Measurements from ENCODE around the gene SBF2. TPM values are rescaled to one million over a fixed set of nuclear protein-coding genes. Genes with fewer than 3 reads are reported as not detected.
A peak's percentile ranks its signal among the peaks of the same experiment; 100 is the strongest.

SBF2 gene
- total RNA-seq, 1 donor from 2014 or later: 4.2 TPM

- no peaks in the 10 kb centered on the region for H3K27me3 Mint-ChIP-seq (ENCODE audit: low read depth)
- peaks cover 38% of the 10 kb centered on the region for H3K4me1 Mint-ChIP-seq (ENCODE audit: low read depth)
- no peak overlapping the region for H3K4me3 Mint-ChIP-seq (ENCODE audit: low read depth)
- DNase-seq (ENCODE audit: low spot score): no peak
- no peaks in the 10 kb centered on the region for H3K9me3 Mint-ChIP-seq
- intact Hi-C loops (cut with micrococcal nuclease): loop anchor here (1.0 to 5.0 kb wide), 3 partner anchors 19 to 467 kb away; partner anchors contain the start of gene ADM
- peak overlapping the region; percentile 3 for H3K27ac Mint-ChIP-seq
- peaks cover 16% of the 10 kb centered on the region for H3K36me3 Mint-ChIP-seq (ENCODE audit: low read depth)
Observed at GRCh38 chr11:9840460-9841004, 453.5 kb downstream of the SBF2 start.

- DNase-seq (ENCODE audit: low spot score): no peak
- Mint-ChIP-seq H3K27ac (no peak overlapping the region), H3K9me3 (no peaks in the 10 kb centered on the region), H3K4me1 (ENCODE audit: low read depth) (peaks cover 38% of the 10 kb centered on the region), H3K4me3 (ENCODE audit: low read depth) (no peak overlapping the region), H3K27me3 (ENCODE audit: low read depth) (no peaks in the 10 kb centered on the region), H3K36me3 (ENCODE audit: low read depth) (peaks cover 16% of the 10 kb centered on the region)
- intact Hi-C loops (cut with micrococcal nuclease): no loop called here
Observed at GRCh38 chr11:9839550-9839949, 454.5 kb downstream of the SBF2 start.

- intact Hi-C loops (cut with micrococcal nuclease): no loop called here
- no peak overlapping the region for H3K4me3 Mint-ChIP-seq (ENCODE audit: low read depth)
- peaks cover 16% of the 10 kb centered on the region for H3K36me3 Mint-ChIP-seq (ENCODE audit: low read depth)
- no peak overlapping the region for H3K27ac Mint-ChIP-seq
- H3K27me3 Mint-ChIP-seq (ENCODE audit: low read depth): no peaks in the 10 kb centered on the region
- no peaks in the 10 kb centered on the region for H3K9me3 Mint-ChIP-seq
- H3K4me1 Mint-ChIP-seq (ENCODE audit: low read depth): peaks cover 38% of the 10 kb centered on the region
- no peak for DNase-seq (ENCODE audit: low spot score)
Observed at GRCh38 chr11:9838961-9839360, 455.1 kb downstream of the SBF2 start.

GRCh38 chr11:9838229-9838628 lies 455.8 kb downstream of the SBF2 start:
- intact Hi-C loops (cut with micrococcal nuclease): no loop called here
- no peak overlapping the region for H3K4me3 Mint-ChIP-seq (ENCODE audit: low read depth)

GRCh38 chr11:9834291-9834690 lies 459.7 kb downstream of the SBF2 start:
- Mint-ChIP-seq H3K27me3 (ENCODE audit: low read depth) (no peaks in the 10 kb centered on the region), H3K9me3 (no peaks in the 10 kb centered on the region), H3K4me3 (ENCODE audit: low read depth) (no peak overlapping the region), H3K36me3 (ENCODE audit: low read depth) (peaks cover 5% of the 10 kb centered on the region), H3K27ac (no peak overlapping the region), H3K4me1 (ENCODE audit: low read depth) (peaks cover 6% of the 10 kb centered on the region)
- no peak for DNase-seq (ENCODE audit: low spot score)
- intact Hi-C loops (cut with micrococcal nuclease): no loop called here

More at GRCh38 chr11:9838229-9838628, 455.8 kb downstream of the SBF2 start:
- Mint-ChIP-seq H3K27me3 (ENCODE audit: low read depth) (no peaks in the 10 kb centered on the region), H3K27ac (no peak overlapping the region), H3K9me3 (no peaks in the 10 kb centered on the region), H3K4me1 (ENCODE audit: low read depth) (peaks cover 38% of the 10 kb centered on the region), H3K36me3 (ENCODE audit: low read depth) (peaks cover 16% of the 10 kb centered on the region)
- DNase-seq (ENCODE audit: low spot score): no peak

GRCh38 chr11:9831122-9831521 lies 462.9 kb downstream of the SBF2 start:
- Mint-ChIP-seq H3K9me3 (no peaks in the 10 kb centered on the region), H3K27ac (no peak overlapping the region), H3K27me3 (ENCODE audit: low read depth) (no peaks in the 10 kb centered on the region), H3K4me3 (ENCODE audit: low read depth) (no peak overlapping the region), H3K4me1 (ENCODE audit: low read depth) (peaks cover 3% of the 10 kb centered on the region), H3K36me3 (ENCODE audit: low read depth) (no peaks in the 10 kb centered on the region)
- intact Hi-C loops (cut with micrococcal nuclease): no loop called here
- no peak for DNase-seq (ENCODE audit: low spot score)

GRCh38 chr11:9827708-9828107 lies 466.3 kb downstream of the SBF2 start:
- Mint-ChIP-seq H3K9me3 (no peaks in the 10 kb centered on the region), H3K4me3 (ENCODE audit: low read depth) (no peak overlapping the region), H3K4me1 (ENCODE audit: low read depth) (peaks cover 9% of the 10 kb centered on the region), H3K27ac (no peak overlapping the region), H3K36me3 (ENCODE audit: low read depth) (no peaks in the 10 kb centered on the region), H3K27me3 (ENCODE audit: low read depth) (no peaks in the 10 kb centered on the region)
- no peak for DNase-seq (ENCODE audit: low spot score)
- intact Hi-C loops (cut with micrococcal nuclease): no loop called here

GRCh38 chr11:9826390-9826789 lies 467.6 kb downstream of the SBF2 start:
- no peak for DNase-seq (ENCODE audit: low spot score)
- no peaks in the 10 kb centered on the region for H3K36me3 Mint-ChIP-seq (ENCODE audit: low read depth)
- intact Hi-C loops (cut with micrococcal nuclease): no loop called here
- no peaks in the 10 kb centered on the region for H3K27me3 Mint-ChIP-seq (ENCODE audit: low read depth)
- no peak overlapping the region for H3K27ac Mint-ChIP-seq
- H3K4me3 Mint-ChIP-seq (ENCODE audit: low read depth): no peak overlapping the region
- no peaks in the 10 kb centered on the region for H3K9me3 Mint-ChIP-seq
- peaks cover 9% of the 10 kb centered on the region for H3K4me1 Mint-ChIP-seq (ENCODE audit: low read depth)

GRCh38 chr11:9825895-9826294 lies 468.1 kb downstream of the SBF2 start:
- Mint-ChIP-seq H3K4me1 (ENCODE audit: low read depth) (peaks cover 9% of the 10 kb centered on the region), H3K4me3 (ENCODE audit: low read depth) (no peak overlapping the region), H3K27me3 (ENCODE audit: low read depth) (no peaks in the 10 kb centered on the region), H3K9me3 (no peaks in the 10 kb centered on the region), H3K36me3 (ENCODE audit: low read depth) (no peaks in the 10 kb centered on the region), H3K27ac (no peak overlapping the region)
- no peak for DNase-seq (ENCODE audit: low spot score)
- intact Hi-C loops (cut with micrococcal nuclease): no loop called here

GRCh38 chr11:9825315-9825714 lies 468.7 kb downstream of the SBF2 start:
- Mint-ChIP-seq H3K4me3 (ENCODE audit: low read depth) (no peak overlapping the region), H3K27ac (no peak overlapping the region), H3K36me3 (ENCODE audit: low read depth) (no peaks in the 10 kb centered on the region), H3K4me1 (ENCODE audit: low read depth) (peaks cover 9% of the 10 kb centered on the region), H3K9me3 (no peaks in the 10 kb centered on the region), H3K27me3 (ENCODE audit: low read depth) (no peaks in the 10 kb centered on the region)
- DNase-seq (ENCODE audit: low spot score): no peak
- intact Hi-C loops (cut with micrococcal nuclease): no loop called here

- peaks cover 9% of the 10 kb centered on the region for H3K4me1 Mint-ChIP-seq (ENCODE audit: low read depth)
- H3K27ac Mint-ChIP-seq: no peak overlapping the region
- intact Hi-C loops (cut with micrococcal nuclease): no loop called here
- no peak overlapping the region for H3K4me3 Mint-ChIP-seq (ENCODE audit: low read depth)
- H3K27me3 Mint-ChIP-seq (ENCODE audit: low read depth): no peaks in the 10 kb centered on the region
- no peaks in the 10 kb centered on the region for H3K36me3 Mint-ChIP-seq (ENCODE audit: low read depth)
- H3K9me3 Mint-ChIP-seq: no peaks in the 10 kb centered on the region
- DNase-seq (ENCODE audit: low spot score): no peak
Observed at GRCh38 chr11:9823887-9824385, 470.1 kb downstream of the SBF2 start.

- Mint-ChIP-seq H3K4me1 (ENCODE audit: low read depth) (peaks cover 9% of the 10 kb centered on the region), H3K27me3 (ENCODE audit: low read depth) (no peaks in the 10 kb centered on the region), H3K4me3 (ENCODE audit: low read depth) (no peak overlapping the region), H3K27ac (no peak overlapping the region), H3K9me3 (no peaks in the 10 kb centered on the region), H3K36me3 (ENCODE audit: low read depth) (no peaks in the 10 kb centered on the region)
- no peak for DNase-seq (ENCODE audit: low spot score)
- intact Hi-C loops (cut with micrococcal nuclease): no loop called here
Observed at GRCh38 chr11:9823439-9823838, 470.6 kb downstream of the SBF2 start.

- Mint-ChIP-seq H3K4me3 (ENCODE audit: low read depth) (no peak overlapping the region), H3K4me1 (ENCODE audit: low read depth) (peaks cover 6% of the 10 kb centered on the region), H3K36me3 (ENCODE audit: low read depth) (no peaks in the 10 kb centered on the region), H3K27ac (no peak overlapping the region), H3K9me3 (no peaks in the 10 kb centered on the region), H3K27me3 (ENCODE audit: low read depth) (no peaks in the 10 kb centered on the region)
- intact Hi-C loops (cut with micrococcal nuclease): no loop called here
- no peak for DNase-seq (ENCODE audit: low spot score)
Observed at GRCh38 chr11:9821008-9821752, 472.8 kb downstream of the SBF2 start.

All from activated T-helper 2 cell treated with anti-CD3 and anti-CD28 coated beads, Interferon-gamma antibody, Interleukin-2, Interleukin-4, amounts not matched to agents 10 μg/mL and 5 μg/mL and 100 μg/mL, durations not matched to agents 14 hours and 24 hours and 36 hours (primary cell).